ENCODE data around the gene TEX55. TPM values are rescaled to one million over a fixed set of nuclear protein-coding genes. Genes with fewer than 3 reads are reported as not detected.
A peak's percentile ranks its signal among the peaks of the same experiment; 100 is the strongest.

The TEX55 gene
- polyA plus RNA-seq, 3 donors = not detected

DNA sequence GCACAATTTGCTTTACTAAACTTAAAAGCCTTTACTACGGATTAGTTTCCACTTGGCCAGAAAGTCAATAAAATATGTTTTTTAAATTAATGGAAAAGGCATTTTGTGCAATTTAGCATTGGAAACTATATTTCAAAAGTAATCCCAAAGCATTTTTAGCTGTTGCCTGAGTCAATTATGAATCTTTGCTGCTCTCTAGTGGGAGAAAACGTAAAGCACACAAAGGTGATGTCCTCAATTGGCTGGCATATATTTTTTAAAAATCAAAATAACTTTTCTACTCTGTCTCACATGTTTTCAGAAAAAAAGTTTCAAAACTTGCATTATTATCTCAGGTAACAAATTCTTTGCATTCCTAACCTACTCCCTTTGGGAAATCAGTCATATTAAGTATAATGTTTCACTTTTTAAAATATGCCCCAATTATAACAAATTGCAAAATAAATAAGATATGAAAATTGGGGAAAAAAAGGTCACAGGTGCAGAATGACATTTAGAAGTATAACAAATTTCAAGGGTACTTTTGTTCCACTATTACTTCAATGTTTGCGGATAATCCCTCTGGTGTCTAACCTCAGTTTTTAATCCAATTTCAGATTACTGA lies 47.2 kb upstream of the TEX55 start:
- no peaks in the 10 kb centered on the region for H3K79me2 ChIP-seq (ENCODE audit: insufficient read depth, low read length)
- no CpG with 5 or more reads among the region's 3 CpGs for WGBS (ENCODE audit: insufficient coverage)
- TF ChIP-seq, protein P1, sequence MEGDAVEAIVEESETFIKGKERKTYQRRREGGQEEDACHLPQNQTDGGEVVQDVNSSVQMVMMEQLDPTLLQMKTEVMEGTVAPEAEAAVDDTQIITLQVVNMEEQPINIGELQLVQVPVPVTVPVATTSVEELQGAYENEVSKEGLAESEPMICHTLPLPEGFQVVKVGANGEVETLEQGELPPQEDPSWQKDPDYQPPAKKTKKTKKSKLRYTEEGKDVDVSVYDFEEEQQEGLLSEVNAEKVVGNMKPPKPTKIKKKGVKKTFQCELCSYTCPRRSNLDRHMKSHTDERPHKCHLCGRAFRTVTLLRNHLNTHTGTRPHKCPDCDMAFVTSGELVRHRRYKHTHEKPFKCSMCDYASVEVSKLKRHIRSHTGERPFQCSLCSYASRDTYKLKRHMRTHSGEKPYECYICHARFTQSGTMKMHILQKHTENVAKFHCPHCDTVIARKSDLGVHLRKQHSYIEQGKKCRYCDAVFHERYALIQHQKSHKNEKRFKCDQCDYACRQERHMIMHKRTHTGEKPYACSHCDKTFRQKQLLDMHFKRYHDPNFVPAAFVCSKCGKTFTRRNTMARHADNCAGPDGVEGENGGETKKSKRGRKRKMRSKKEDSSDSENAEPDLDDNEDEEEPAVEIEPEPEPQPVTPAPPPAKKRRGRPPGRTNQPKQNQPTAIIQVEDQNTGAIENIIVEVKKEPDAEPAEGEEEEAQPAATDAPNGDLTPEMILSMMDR (IDR thresholded peaks at IDR 0.05) = peak; percentile 40

DNA sequence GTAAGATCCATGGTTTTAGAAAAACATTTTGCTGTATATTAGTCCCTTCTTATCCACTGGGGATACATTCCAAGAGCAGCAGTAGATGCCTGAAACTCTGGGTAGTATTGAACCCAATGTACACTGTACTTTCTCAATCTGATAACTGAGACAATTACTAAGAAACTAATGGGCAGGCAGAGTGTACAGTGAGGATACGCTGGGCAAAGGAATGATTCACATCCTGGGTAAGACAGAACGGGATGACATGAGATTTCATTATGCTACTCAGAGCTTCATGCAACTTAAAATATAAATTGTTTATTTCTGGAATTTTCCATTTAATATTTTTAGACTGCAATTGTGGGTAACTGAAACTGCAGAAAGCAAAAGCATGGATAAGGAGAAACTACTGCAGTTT lies 46.2 kb upstream of the TEX55 start:
- Histone ChIP-seq H3K36me3 (replicated peaks in 1 of 2; ENCODE audit: control insufficient read depth in 1 of 2, insufficient read depth in 2 of 2, low read length in 2 of 2) (no peaks in the 10 kb centered on the region), H3K9ac (ENCODE audit: insufficient read depth, low read length, poor library complexity, severe bottlenecking) (no peak overlapping the region), H3K79me2 (ENCODE audit: insufficient read depth, low read length) (no peaks in the 10 kb centered on the region), H3K4me1 (ENCODE audit: control insufficient read depth in 1 of 2, insufficient read depth in 2 of 2, low read length in 2 of 2) (no peaks in the 10 kb centered on the region), H3K27ac (ENCODE audit: low read depth in 1 of 2, low read length in 2 of 2) (no peak overlapping the region), H3K4me2 (replicated peaks; ENCODE audit: extremely low read depth, low read length, poor library complexity, severe bottlenecking) (no peak overlapping the region), H3K27me3 (ENCODE audit: control insufficient read depth in 2 of 2, insufficient read depth in 2 of 2, low read length in 2 of 2) (no peaks in the 10 kb centered on the region), H4K20me1 (ENCODE audit: insufficient read depth, low read length) (no peaks in the 10 kb centered on the region), H2AFZ (ENCODE audit: insufficient read depth, low read depth, low read length, poor library complexity, severe bottlenecking) (no peak overlapping the region), H3K4me3 (replicated peaks in 1 of 3; ENCODE audit: low read depth in 2 of 3, low read length in 3 of 3) (no peak overlapping the region), H3K9me3 (replicated peaks in 1 of 2; ENCODE audit: control insufficient read depth in 1 of 2, insufficient read depth in 1 of 2, low read length in 2 of 2) (no peaks in the 10 kb centered on the region)
- Mint-ChIP-seq H3K4me1 (no peaks in the 10 kb centered on the region), H3K27ac (no peak overlapping the region), H3K4me3 (no peak overlapping the region), H3K27me3 (ENCODE audit: low read depth in 3 of 3) (peaks cover 0 to 1% (median 0%) of the 10 kb centered on the region in 3 donors), H3K9me3 (no peaks in the 10 kb centered on the region), H3K36me3 (no peaks in the 10 kb centered on the region)
- WGBS (ENCODE audit: insufficient coverage) = no CpG with 5 or more reads among the region's 2 CpGs
- intact Hi-C loops (cut with micrococcal nuclease) = no loop called here
- TF ChIP-seq, protein P1 (IDR thresholded peaks at IDR 0.05) = no peak
- DNase-seq = no peak

More for the DNA sequence above, 47.2 kb upstream of the TEX55 start:
- H3K4me1 Mint-ChIP-seq = no peaks in the 10 kb centered on the region
- H3K4me3 ChIP-seq (replicated peaks in 1 of 3; ENCODE audit: low read depth in 2 of 3, low read length in 3 of 3) = no peak overlapping the region
- no peaks in the 10 kb centered on the region for H3K36me3 ChIP-seq (replicated peaks in 1 of 2; ENCODE audit: control insufficient read depth in 1 of 2, insufficient read depth in 2 of 2, low read length in 2 of 2)
- no peak overlapping the region for H3K27ac Mint-ChIP-seq
- H3K27me3 Mint-ChIP-seq (ENCODE audit: low read depth in 3 of 3) = peaks cover 0 to 3% (median 3%) of the 10 kb centered on the region in 3 donors
- no peaks in the 10 kb centered on the region for H3K36me3 Mint-ChIP-seq
- DNase-seq = no peak
- no peaks in the 10 kb centered on the region for H3K4me1 ChIP-seq (ENCODE audit: control insufficient read depth in 1 of 2, insufficient read depth in 2 of 2, low read length in 2 of 2)
- no peaks in the 10 kb centered on the region for H3K9me3 ChIP-seq (replicated peaks in 1 of 2; ENCODE audit: control insufficient read depth in 1 of 2, insufficient read depth in 1 of 2, low read length in 2 of 2)
- no peak overlapping the region for H3K4me2 ChIP-seq (replicated peaks; ENCODE audit: extremely low read depth, low read length, poor library complexity, severe bottlenecking)
- H3K27me3 ChIP-seq (ENCODE audit: control insufficient read depth in 2 of 2, insufficient read depth in 2 of 2, low read length in 2 of 2) = no peaks in the 10 kb centered on the region
- no peak overlapping the region for H3K4me3 Mint-ChIP-seq
- intact Hi-C loops (cut with micrococcal nuclease) = no loop called here
- H3K27ac ChIP-seq (ENCODE audit: low read depth in 1 of 2, low read length in 2 of 2) = no peak overlapping the region
- no peak overlapping the region for H3K9ac ChIP-seq (ENCODE audit: insufficient read depth, low read length, poor library complexity, severe bottlenecking)
- H4K20me1 ChIP-seq (ENCODE audit: insufficient read depth, low read length) = no peaks in the 10 kb centered on the region
- H2AFZ ChIP-seq (ENCODE audit: insufficient read depth, low read depth, low read length, poor library complexity, severe bottlenecking) = no peak overlapping the region
- H3K9me3 Mint-ChIP-seq = no peaks in the 10 kb centered on the region
